NCI-H1694 treated with DMSO at 0.1 percent for 48 hours (cell line): ENCODE data around the gene SMURF1.

Experiments
- DNase-seq: peaks from one replicate; lab custom pipeline; 2025; lab: John Stamatoyannopoulos, UW

SMURF1 gene

DNA sequence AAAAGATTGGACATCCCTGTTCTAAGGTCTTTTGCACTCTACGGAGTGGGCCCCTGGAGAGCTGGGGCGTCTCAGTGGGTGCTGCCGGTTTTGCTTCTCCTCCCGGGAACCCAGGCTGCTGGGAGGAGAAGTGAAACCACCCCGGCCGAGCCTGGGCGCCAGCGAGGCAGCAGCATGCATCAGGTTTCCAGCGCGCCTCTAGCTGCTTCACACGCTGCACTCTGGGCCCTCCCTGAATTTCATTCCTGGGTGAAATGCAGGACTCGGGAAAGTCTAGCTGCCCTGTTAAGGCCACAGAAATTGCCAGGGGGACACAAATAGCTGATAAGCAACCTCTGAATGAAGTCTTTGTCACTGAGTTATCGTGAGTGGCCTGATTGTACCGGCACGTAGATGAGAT, 138.1 kb downstream of the SMURF1 start:
- no peak for DNase-seq

GRCh38 chr7:99004781-99005500, 139.0 kb downstream of the SMURF1 start:
- DNase-seq: no peak

- no peak for DNase-seq
Measured at GRCh38 chr7:99004216-99004615, 139.7 kb downstream of the SMURF1 start.

GRCh38 chr7:99003419-99003818, 140.5 kb downstream of the SMURF1 start:
- no peak for DNase-seq

DNA sequence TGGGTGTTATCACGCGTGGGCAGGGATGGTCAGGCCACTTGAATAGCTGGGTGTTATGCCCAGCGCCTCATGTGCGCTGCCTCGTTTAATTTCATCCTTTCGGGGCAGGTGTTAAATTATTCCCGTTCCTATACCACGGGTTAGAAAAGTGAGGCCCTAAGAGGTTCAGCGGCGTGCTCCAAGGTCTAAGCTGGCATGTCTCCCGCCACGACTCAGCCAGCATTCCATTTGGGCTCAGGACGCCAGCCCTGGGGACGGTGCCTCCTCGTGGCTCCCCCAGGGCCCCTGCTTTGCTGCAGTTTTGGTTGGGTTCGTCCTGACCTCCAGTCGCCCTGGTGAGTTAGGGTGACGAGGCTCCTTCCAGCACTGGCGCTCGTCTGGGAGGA, 141.1 kb downstream of the SMURF1 start:
- DNase-seq: no peak

GRCh38 chr7:99002148-99002826, 141.6 kb downstream of the SMURF1 start:
- DNase-seq: no peak

- DNase-seq: no peak
Measured at GRCh38 chr7:99001482-99002147, 142.3 kb downstream of the SMURF1 start.

DNA sequence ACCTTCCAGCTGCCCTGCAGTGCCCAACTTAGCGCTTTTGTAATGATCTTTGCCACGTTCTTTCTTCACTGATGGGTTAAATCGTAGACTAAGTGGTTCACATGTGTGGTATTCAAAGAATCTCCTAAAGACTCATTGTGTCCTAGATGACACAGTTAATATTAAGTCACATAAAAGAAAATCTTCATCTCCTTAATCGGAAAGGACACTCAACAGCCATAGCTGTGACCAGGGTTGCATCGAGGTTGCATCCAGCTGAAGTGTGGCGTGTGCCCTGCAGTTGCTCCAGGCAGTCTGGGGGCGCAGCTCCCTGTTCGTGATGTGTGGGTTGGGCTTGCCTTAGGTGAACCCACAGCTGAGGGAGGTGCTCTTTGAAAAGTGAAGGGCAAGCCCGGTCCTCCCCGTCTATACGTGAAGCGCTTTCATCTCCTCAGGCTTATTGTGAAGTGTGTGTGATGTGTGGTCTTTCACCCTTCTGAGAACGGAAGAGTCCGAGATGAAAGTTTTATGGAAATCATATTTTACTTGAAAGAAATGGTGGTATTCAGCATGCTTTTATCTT, 142.9 kb downstream of the SMURF1 start:
- no peak for DNase-seq

GRCh38 chr7:99000196-99000903, 143.6 kb downstream of the SMURF1 start:
- no peak for DNase-seq

GRCh38 chr7:98998821-98999725, 144.8 kb downstream of the SMURF1 start:
- no peak for DNase-seq

- DNase-seq: no peak
Measured at GRCh38 chr7:98997846-98998245, 146.1 kb downstream of the SMURF1 start.

- no peak for DNase-seq
Measured at GRCh38 chr7:98996150-98996552, 147.8 kb downstream of the SMURF1 start.

- DNase-seq: no peak
Measured at GRCh38 chr7:98995523-98996149, 148.3 kb downstream of the SMURF1 start.

DNA sequence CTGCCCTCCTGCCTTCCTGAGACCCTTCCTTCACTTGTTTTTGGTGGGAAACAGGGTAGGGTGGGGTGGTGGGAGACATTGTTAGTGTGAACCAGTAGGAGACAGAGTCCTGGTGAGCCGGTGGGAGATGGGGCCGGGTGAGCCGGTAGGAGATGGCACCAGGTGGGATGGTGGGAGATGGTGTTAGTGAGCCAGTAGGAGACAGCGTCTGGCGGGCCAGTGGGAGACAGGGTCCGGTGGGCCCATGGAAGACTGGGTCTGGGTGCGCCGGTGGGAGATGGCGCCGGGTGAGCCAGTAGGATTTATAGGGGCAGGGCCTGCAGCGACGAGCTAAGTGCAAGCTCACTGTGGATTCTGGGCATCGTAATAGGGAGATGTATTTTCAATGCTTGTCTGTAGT, 148.8 kb downstream of the SMURF1 start:
- DNase-seq: no peak

- DNase-seq: no peak
Measured at GRCh38 chr7:98994046-98994944, 149.6 kb downstream of the SMURF1 start.

- DNase-seq: peak; percentile 5
Measured at GRCh38 chr7:98993024-98993897, 150.6 kb downstream of the SMURF1 start.

- DNase-seq: no peak
Measured at GRCh38 chr7:98992076-98992475, 151.8 kb downstream of the SMURF1 start.

- no peak for DNase-seq
Measured at GRCh38 chr7:98991141-98991540, 152.8 kb downstream of the SMURF1 start.

DNA sequence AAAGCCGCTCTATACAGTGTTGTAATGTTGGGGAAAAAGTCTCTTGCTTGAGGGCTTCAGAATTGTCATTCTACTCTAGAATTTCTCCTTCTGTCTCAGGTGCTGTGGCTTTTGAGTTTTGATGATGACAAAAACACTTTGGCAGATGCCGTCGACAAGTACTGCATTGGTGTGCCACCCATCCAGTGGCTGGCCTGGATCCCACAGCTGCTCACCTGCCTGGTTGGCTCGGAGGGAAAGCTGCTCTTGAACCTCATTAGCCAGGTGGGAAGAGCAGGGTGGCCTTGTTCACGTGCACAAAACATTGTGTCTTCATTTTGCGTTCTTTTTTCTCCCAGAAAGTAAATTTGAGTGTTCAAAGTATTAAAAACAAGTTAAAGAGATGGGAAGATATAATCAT, 153.6 kb downstream of the SMURF1 start:
- no peak for DNase-seq
